Measurements from ENCODE around the gene PON3.

GRCh38 chr7:95321720-95322119 lies 74.5 kb downstream of the PON3 start:
- TF ChIP-seq CTCF (conservative IDR thresholded peaks at IDR 0.05; ENCODE audit: low read depth, low read length) (no peak), POLR2A (IDR thresholded peaks at IDR 0.05; ENCODE audit: low read depth, low read length) (no peak), MXI1 (IDR thresholded peaks at IDR 0.05; ENCODE audit: borderline replicate concordance, low read depth, low read length) (no peak), RAD21 (IDR thresholded peaks at IDR 0.05; ENCODE audit: low read length) (no peak), SMC3 (IDR thresholded peaks at IDR 0.05; ENCODE audit: low read depth, low read length) (no peak), CEBPB (IDR thresholded peaks at IDR 0.05; ENCODE audit: low read depth, low read length) (no peak), ELK1 (IDR thresholded peaks at IDR 0.05; ENCODE audit: borderline replicate concordance, low read depth, low read length) (no peak), MAZ (IDR thresholded peaks at IDR 0.05; ENCODE audit: borderline replicate concordance, low read depth, low read length) (no peak)

Data from IMR-90 (cell line).